ENCODE measurements around the gene AJAP1. TPM values are rescaled to one million over a fixed set of nuclear protein-coding genes. Genes with fewer than 3 reads are reported as not detected.

The AJAP1 gene
- total and polyA plus RNA-seq, 7 donors: 0.04 to 0.95 (median 0.55) TPM; not detected in 1

DNA sequence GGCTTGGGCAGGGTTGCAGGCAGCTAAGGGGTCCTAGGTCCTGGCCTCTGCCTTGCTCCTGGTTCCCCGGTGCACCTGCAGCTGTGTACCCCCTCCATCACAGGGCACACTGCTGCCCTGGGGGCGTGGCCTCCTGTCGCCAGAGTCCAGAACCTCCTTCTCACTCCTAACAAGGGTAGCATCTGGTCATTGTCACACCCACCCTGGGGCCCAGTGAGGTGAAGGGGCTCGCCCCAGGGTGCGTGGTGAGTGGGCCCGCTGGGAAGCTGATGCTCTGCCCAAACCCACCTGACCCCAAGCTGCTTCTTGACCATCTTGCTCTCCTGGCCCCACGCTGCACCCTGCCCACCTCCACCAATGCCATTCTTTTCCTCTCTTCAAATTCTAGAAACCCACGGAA is 44.5 kb downstream of the AJAP1 start:
- H3K27me3 ChIP-seq: peaks cover 0 to 6% (median 0%) of the 10 kb centered on the region in 3 donors
- H3K4me3 ChIP-seq: no peak overlapping the region
- 76 to 81% methylated on average over 8 of the region's 8 CpGs for WGBS, 2 donors
- TF ChIP-seq POLR2A (IDR thresholded peaks at IDR 0.05) (no peak), EP300 (IDR thresholded peaks at IDR 0.05) (no peak), POLR2AphosphoS5 (IDR thresholded peaks at IDR 0.05) (no peak)
- TF ChIP-seq, protein P1, sequence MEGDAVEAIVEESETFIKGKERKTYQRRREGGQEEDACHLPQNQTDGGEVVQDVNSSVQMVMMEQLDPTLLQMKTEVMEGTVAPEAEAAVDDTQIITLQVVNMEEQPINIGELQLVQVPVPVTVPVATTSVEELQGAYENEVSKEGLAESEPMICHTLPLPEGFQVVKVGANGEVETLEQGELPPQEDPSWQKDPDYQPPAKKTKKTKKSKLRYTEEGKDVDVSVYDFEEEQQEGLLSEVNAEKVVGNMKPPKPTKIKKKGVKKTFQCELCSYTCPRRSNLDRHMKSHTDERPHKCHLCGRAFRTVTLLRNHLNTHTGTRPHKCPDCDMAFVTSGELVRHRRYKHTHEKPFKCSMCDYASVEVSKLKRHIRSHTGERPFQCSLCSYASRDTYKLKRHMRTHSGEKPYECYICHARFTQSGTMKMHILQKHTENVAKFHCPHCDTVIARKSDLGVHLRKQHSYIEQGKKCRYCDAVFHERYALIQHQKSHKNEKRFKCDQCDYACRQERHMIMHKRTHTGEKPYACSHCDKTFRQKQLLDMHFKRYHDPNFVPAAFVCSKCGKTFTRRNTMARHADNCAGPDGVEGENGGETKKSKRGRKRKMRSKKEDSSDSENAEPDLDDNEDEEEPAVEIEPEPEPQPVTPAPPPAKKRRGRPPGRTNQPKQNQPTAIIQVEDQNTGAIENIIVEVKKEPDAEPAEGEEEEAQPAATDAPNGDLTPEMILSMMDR (IDR thresholded peaks at IDR 0.05): no peak
- H3K4me1 ChIP-seq: no peaks in the 10 kb centered on the region
- no peak overlapping the region for H3K27ac ChIP-seq
- intact Hi-C loops (cut with DNase I): no loop called here
- H3K36me3 ChIP-seq: no peaks in the 10 kb centered on the region
- DNase-seq: no peak
- H3K9me3 ChIP-seq: no peaks in the 10 kb centered on the region

DNA sequence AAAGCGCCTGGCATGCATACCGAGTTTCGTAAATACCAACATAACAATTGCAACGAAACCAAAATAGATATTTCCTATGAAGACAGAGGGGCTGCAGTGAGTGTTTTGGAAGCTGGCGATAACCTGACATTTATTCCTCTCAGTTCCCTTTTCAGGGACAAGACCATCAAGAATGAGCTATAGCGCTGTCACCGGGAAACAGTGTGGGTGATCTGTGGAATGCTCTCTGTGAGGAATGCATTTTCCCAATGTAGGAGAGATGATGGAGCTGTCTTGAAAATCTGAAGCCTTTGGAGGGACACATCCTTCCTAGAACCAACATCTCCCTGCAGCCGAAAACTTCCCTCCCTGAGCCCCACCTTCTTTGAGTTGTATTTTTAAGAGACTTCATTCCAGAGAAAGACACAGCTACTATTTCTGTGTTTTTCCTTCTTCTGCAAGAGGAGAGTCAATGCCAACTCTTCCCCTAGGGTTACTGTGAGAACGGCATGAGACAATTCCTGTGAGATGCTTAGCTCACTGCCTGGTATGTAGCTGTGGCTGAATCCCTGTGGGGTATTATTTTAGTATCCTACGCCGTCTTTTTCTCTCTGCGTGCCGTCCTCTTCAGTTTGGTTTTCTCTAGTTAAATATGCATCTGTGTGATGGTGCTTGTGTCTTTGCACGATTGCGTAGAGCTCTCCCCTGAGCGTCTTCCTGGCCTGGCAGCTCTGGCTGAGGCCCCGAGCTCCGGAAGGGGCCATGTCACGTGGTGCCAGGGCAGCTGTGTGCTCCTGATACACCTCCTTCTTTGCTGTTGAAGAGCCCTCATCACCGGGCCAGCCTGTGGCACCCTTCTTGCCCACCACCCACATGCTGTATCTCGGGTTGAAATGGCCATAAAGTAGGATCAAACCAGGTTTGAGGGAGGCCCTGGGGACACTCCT is 45.2 kb downstream of the AJAP1 start:
- DNase-seq: no peak
- intact Hi-C loops (cut with DNase I): no loop called here
- H3K4me1 ChIP-seq: no peaks in the 10 kb centered on the region
- WGBS, 2 donors: 78 to 81% methylated on average over 21 of the region's 21 CpGs
- H3K27ac ChIP-seq: no peak overlapping the region
- peaks cover 0 to 6% (median 0%) of the 10 kb centered on the region in 3 donors for H3K27me3 ChIP-seq
- no peaks in the 10 kb centered on the region for H3K9me3 ChIP-seq
- no peak for TF ChIP-seq POLR2AphosphoS5 (IDR thresholded peaks at IDR 0.05)
- no peaks in the 10 kb centered on the region for H3K36me3 ChIP-seq
- H3K4me3 ChIP-seq: no peak overlapping the region

DNA sequence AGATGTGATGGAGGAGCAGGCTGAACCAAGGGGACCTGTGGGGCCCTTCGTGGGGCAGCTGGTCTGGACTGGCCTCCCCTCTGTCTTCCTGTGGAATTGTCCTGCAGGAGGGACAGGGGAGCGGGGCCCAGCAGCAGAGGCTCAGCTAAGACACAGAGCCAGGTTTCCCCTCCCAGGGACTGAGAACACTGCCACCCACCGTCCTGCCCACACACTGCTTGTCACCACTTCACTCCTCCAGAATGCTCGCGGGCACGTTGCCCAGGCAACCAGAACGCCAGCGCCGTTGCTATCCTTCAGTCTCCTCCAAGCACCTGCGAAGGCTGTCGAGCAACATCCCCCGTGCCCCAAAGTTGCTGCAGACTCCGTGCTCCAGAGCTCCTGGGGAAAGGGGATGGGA is 46.4 kb downstream of the AJAP1 start:
- H3K9me3 ChIP-seq: no peaks in the 10 kb centered on the region
- 57 to 62% methylated on average over 13 of the region's 13 CpGs for WGBS, 2 donors
- no peaks in the 10 kb centered on the region for H3K36me3 ChIP-seq
- no peak for DNase-seq
- intact Hi-C loops (cut with DNase I): no loop called here
- no peaks in the 10 kb centered on the region for H3K4me1 ChIP-seq
- H3K27ac ChIP-seq: no peak overlapping the region
- H3K4me3 ChIP-seq: no peak overlapping the region
- TF ChIP-seq, protein P1 (IDR thresholded peaks at IDR 0.05): no peak
- TF ChIP-seq POLR2AphosphoS5 (IDR thresholded peaks at IDR 0.05): no peak
- TF ChIP-seq POLR2A (IDR thresholded peaks at IDR 0.05): no peak
- TF ChIP-seq EP300 (IDR thresholded peaks at IDR 0.05): no peak
- H3K27me3 ChIP-seq: peaks cover 0 to 6% (median 0%) of the 10 kb centered on the region in 3 donors

DNA sequence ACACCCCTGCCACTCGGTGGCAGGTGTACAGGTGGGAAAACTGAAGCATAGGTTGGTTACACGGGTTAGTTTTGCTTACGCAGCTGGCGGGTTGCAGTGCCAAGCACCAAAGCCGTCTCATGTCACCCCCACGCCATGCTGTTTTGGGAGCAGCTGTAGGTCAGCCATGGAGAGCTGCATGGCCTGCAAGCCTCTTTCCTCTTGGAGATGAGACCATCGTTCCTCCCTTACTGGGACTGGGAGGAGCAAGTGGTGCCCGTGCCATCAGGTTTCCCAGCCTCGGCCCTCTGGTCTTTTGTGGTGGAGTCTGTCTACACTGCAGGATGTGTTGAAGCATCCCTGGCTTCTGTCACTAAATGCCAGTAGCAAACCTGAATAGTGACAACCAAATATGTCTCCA is 46.9 kb downstream of the AJAP1 start:
- Histone ChIP-seq H3K36me3 (no peaks in the 10 kb centered on the region), H3K27ac (no peak overlapping the region), H3K9me3 (no peaks in the 10 kb centered on the region), H3K4me3 (no peak overlapping the region), H3K4me1 (no peaks in the 10 kb centered on the region), H3K27me3 (peaks cover 0 to 6% (median 0%) of the 10 kb centered on the region in 3 donors)
- TF ChIP-seq POLR2A (IDR thresholded peaks at IDR 0.05) (no peak), POLR2AphosphoS5 (IDR thresholded peaks at IDR 0.05) (no peak)
- TF ChIP-seq, protein P1 (IDR thresholded peaks at IDR 0.05): no peak
- WGBS, 2 donors: 78 to 88% methylated on average over 9 of the region's 9 CpGs
- no peak for DNase-seq
- intact Hi-C loops (cut with DNase I): no loop called here

- 84 to 89% methylated on average over 12 of the region's 12 CpGs for WGBS, 2 donors
- Histone ChIP-seq H3K36me3 (no peaks in the 10 kb centered on the region), H3K27ac (no peak overlapping the region), H3K4me1 (no peaks in the 10 kb centered on the region), H3K9me3 (no peaks in the 10 kb centered on the region), H3K4me3 (no peak overlapping the region), H3K27me3 (peaks cover 0 to 6% (median 0%) of the 10 kb centered on the region in 3 donors)
- DNase-seq: no peak
- intact Hi-C loops (cut with DNase I): no loop called here
- TF ChIP-seq POLR2A (IDR thresholded peaks at IDR 0.05): no peak
- no peak for TF ChIP-seq EP300 (IDR thresholded peaks at IDR 0.05)
- no peak for TF ChIP-seq POLR2AphosphoS5 (IDR thresholded peaks at IDR 0.05)
- TF ChIP-seq, protein P1 (IDR thresholded peaks at IDR 0.05): no peak
Measured at GRCh38 chr1:4702464-4702863, 48.1 kb downstream of the AJAP1 start.

All from sigmoid colon (tissue), 7 donors.